Progenitor cell of endocrine pancreas (in vitro differentiated cells): Measurements from ENCODE around the gene RHOV. TPM values are rescaled to one million over a fixed set of nuclear protein-coding genes. Genes with fewer than 3 reads are reported as not detected.
A peak's percentile ranks its signal among the peaks of the same experiment; 100 is the strongest.

Experiments used
- DNase-seq: peaks from one replicate; pipeline ENCODE4 v3.0.0; 2021; ENCODE audit warnings: low spot score; ENCODE audit not compliant: unreplicated experiment
- H3K27ac Mint-ChIP-seq: 2 replicates; pipeline ENCODE4 v1.8.0; 2021; ENCODE audit warnings: mild to moderate bottlenecking, moderate library complexity, mixed read lengths
- H3K27me3 Mint-ChIP-seq: 2 replicates; pipeline ENCODE4 v1.8.0; 2021; ENCODE audit warnings: mixed read lengths
- H3K36me3 Mint-ChIP-seq: 2 replicates; pipeline ENCODE4 v1.8.0; 2022; ENCODE audit warnings: mixed read lengths; ENCODE audit not compliant: insufficient read depth
- H3K4me1 Mint-ChIP-seq: 2 replicates; pipeline ENCODE4 v1.8.0; 2021; ENCODE audit warnings: low read depth, mixed read lengths
- H3K4me3 Mint-ChIP-seq: 2 replicates; pipeline ENCODE4 v1.8.0; 2021; ENCODE audit warnings: low read depth, mild to moderate bottlenecking, moderate library complexity, mixed read lengths
- H3K9me3 Mint-ChIP-seq: 2 replicates; pipeline ENCODE4 v1.8.0; 2021; ENCODE audit warnings: low read depth, mixed read lengths
- CTCF ChIP-seq: fragments of 200-600 bp; sonication (generic); IDR thresholded peaks from one replicate; pipeline ENCODE4 v1.5.0; 2021; ENCODE audit warnings: antibody characterized with exemption, mild to moderate bottlenecking; ENCODE audit not compliant: unreplicated experiment
- total RNA-seq: library from RNA; stranded (reverse); gene quantifications from 2 replicates; pipeline ENCODE4 v1.2.1, GENCODE V29; 2021

RHOV gene
- total RNA-seq, 1 donor from 2014 or later = 5.1 TPM

GRCh38 chr15:40914013-40914412 is 40.0 kb upstream of the RHOV start:
- Mint-ChIP-seq H3K4me1 (peaks cover 11% of the 10 kb centered on the region), H3K36me3 (no peaks in the 10 kb centered on the region), H3K4me3 (no peak overlapping the region), H3K9me3 (no peaks in the 10 kb centered on the region), H3K27ac (no peak overlapping the region), H3K27me3 (peaks cover 12% of the 10 kb centered on the region)
- no peak for TF ChIP-seq CTCF
- no peak for DNase-seq

GRCh38 chr15:40912478-40912877 is 38.4 kb upstream of the RHOV start:
- no peak for TF ChIP-seq CTCF
- H3K27me3 Mint-ChIP-seq = peaks cover 9% of the 10 kb centered on the region
- H3K9me3 Mint-ChIP-seq = no peaks in the 10 kb centered on the region
- peaks cover 12% of the 10 kb centered on the region for H3K4me1 Mint-ChIP-seq
- H3K36me3 Mint-ChIP-seq = no peaks in the 10 kb centered on the region
- DNase-seq = no peak
- no peak overlapping the region for H3K4me3 Mint-ChIP-seq
- H3K27ac Mint-ChIP-seq = no peak overlapping the region

GRCh38 chr15:40911693-40912092 is 37.7 kb upstream of the RHOV start:
- no peak for DNase-seq
- TF ChIP-seq CTCF = no peak
- Mint-ChIP-seq H3K36me3 (no peaks in the 10 kb centered on the region), H3K4me1 (peaks cover 13% of the 10 kb centered on the region), H3K4me3 (no peak overlapping the region), H3K27me3 (peaks cover 6% of the 10 kb centered on the region), H3K9me3 (no peaks in the 10 kb centered on the region), H3K27ac (no peak overlapping the region)

GRCh38 chr15:40911141-40911540 is 37.1 kb upstream of the RHOV start:
- H3K4me1 Mint-ChIP-seq = peaks cover 13% of the 10 kb centered on the region
- no peak overlapping the region for H3K4me3 Mint-ChIP-seq
- H3K9me3 Mint-ChIP-seq = no peaks in the 10 kb centered on the region
- no peak for DNase-seq
- H3K27me3 Mint-ChIP-seq = peaks cover under 1% of the 10 kb centered on the region
- H3K27ac Mint-ChIP-seq = peak overlapping the region; percentile 76
- H3K36me3 Mint-ChIP-seq = no peaks in the 10 kb centered on the region
- no peak for TF ChIP-seq CTCF

GRCh38 chr15:40909662-40910630 is 35.9 kb upstream of the RHOV start:
- DNase-seq = no peak
- TF ChIP-seq CTCF = no peak
- H3K4me3 Mint-ChIP-seq = no peak overlapping the region
- peaks cover 13% of the 10 kb centered on the region for H3K4me1 Mint-ChIP-seq
- no peaks in the 10 kb centered on the region for H3K36me3 Mint-ChIP-seq
- no peaks in the 10 kb centered on the region for H3K27me3 Mint-ChIP-seq
- H3K9me3 Mint-ChIP-seq = no peaks in the 10 kb centered on the region
- H3K27ac Mint-ChIP-seq = no peak overlapping the region
